Stomach (tissue), 9 donors: Measurements from ENCODE around the gene PDE8B. TPM values are rescaled to one million over a fixed set of nuclear protein-coding genes. Genes with fewer than 3 reads are reported as not detected.

Experiments used
- DNase-seq, 2 donors: peaks; one replicate each; pipeline versions ENCODE4 v3.0.0 to v3.0.0-alpha.2; 2013 to 2019
- H3K27ac ChIP-seq, 5 donors: fragments of 200-600 bp in 4 of 5; sonication (generic) in 4 of 5; one replicate each; pipeline ENCODE4 v1.5.1; 2013 to 2019; ENCODE audit warnings: mild to moderate bottlenecking in 1 of 5, moderate library complexity in 1 of 5
- H3K27me3 ChIP-seq, 3 donors: fragments of 200-600 bp; sonication (generic); one replicate each; pipeline ENCODE4 v1.5.1; 2017 to 2019; ENCODE audit warnings: mixed run types in 1 of 3
- H3K36me3 ChIP-seq, 4 donors: fragments of 200-600 bp; sonication (generic); 1 replicate in 3 of 4; 2 replicates in 1 of 4; pipeline ENCODE4 v1.5.1; 2016 to 2019
- H3K4me1 ChIP-seq, 4 donors: fragments of 200-600 bp; sonication (generic); one replicate each; pipeline ENCODE4 v1.5.1; 2016 to 2019
- H3K4me3 ChIP-seq, 4 donors: fragments of 200-600 bp; sonication (generic) in 3 of 4; one replicate each; pipeline ENCODE4 v1.5.1; 2016 to 2019; ENCODE audit warnings: mild to moderate bottlenecking in 1 of 4
- H3K9me3 ChIP-seq, 4 donors: fragments of 200-600 bp; sonication (generic); one replicate each; pipeline ENCODE4 v1.5.1; 2016 to 2019
- CTCF ChIP-seq, 7 experiments: fragments of 450-650 bp in 4 of 7; fragments of 200-600 bp in 3 of 7; sonication (generic) in 3 of 7; IDR thresholded peaks; one replicate each; pipeline ENCODE4 v1.5.1; 2016 to 2019; ENCODE audit warnings: antibody characterized with exemption in 7 of 7, control low read depth in 2 of 7, mild to moderate bottlenecking in 1 of 7
- EP300 ChIP-seq: sonication (generic); formaldehyde crosslinking; IDR thresholded peaks from one replicate; pipeline ENCODE4 v1.6.1; 2017; ENCODE audit warnings: antibody characterized with exemption
- POLR2A ChIP-seq, 4 donors: fragments of 450-650 bp; IDR thresholded peaks; one replicate each; pipeline ENCODE4 v1.6.1; 2016; ENCODE audit warnings: antibody characterized with exemption in 4 of 4, control low read depth in 2 of 4, mild to moderate bottlenecking in 1 of 4, moderate library complexity in 1 of 4
- POLR2AphosphoS5 ChIP-seq, 3 donors: sonication (generic); formaldehyde crosslinking; IDR thresholded peaks; one replicate each; pipeline ENCODE4 v1.6.1; 2016; ENCODE audit warnings: antibody characterized with exemption in 3 of 3
- WGBS, 5 donors: extraction: QIAGEN DNeasy Blood & Tissue Kit in 3 of 5; methylation state at CpG; one replicate each; pipeline versions ENCODE4 v1.1.5 to v1.1.7; 2013 to 2018; 5-methylcytosine and 5-hydroxymethylcytosine counted together
- intact Hi-C: fragments of 100-400 bp; cut with DNase I; formaldehyde crosslinking; loops from one replicate; pipeline ENCODE4 v1.15.1; 2023; ENCODE audit warnings: low total_unique reads
- polyA plus RNA-seq, 3 donors: library from polyadenylated mRNA; stranded (reverse); fragments of 200-250 nt; gene quantifications; one replicate each; pipeline ENCODE4 v1.2.3, GENCODE V29; 2013
- total RNA-seq, 5 donors: library from RNA; depleted of rRNA; stranded (reverse); fragments of >200 nt; gene quantifications; one replicate each; pipeline versions ENCODE4 v1.1.0 to v1.2.3, GENCODE V29; 2014 to 2016
- donor health status: healthy with polysubstance abuse.
- donor health status: Bipolar disorder and iron deficiency.
- donor health status: healthy.

Gene PDE8B
- total and polyA plus RNA-seq, 8 donors, result 0.56 to 243 (median 3.5) TPM; not detected in 1

DNA sequence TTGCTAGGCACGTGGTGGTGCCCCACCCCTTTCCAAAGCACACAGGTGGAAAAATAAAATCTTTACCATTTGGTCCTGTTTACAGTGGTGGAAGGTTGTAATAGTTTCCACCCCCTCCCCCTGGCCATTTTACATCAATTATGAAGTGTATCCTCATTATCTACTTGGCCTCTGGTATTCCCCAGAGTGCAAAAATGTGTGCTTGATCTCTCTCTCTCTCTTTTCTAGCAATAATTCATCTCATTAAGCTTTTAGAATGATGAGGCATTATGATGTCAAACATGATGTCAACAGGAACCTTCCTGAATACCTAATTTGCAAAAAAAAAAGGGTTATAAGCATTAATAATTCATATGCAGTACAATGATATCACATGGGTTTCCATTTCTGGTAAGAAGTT is 3.1 kb downstream of the PDE8B start:
- intact Hi-C loops, result no loop called here
- DNase-seq, result no peak
- H3K27ac ChIP-seq, result no peak overlapping the region
- H3K4me3 ChIP-seq, result no peak overlapping the region
- TF ChIP-seq POLR2A (IDR thresholded peaks at IDR 0.05), result no peak
- TF ChIP-seq CTCF (IDR thresholded peaks at IDR 0.05), result no peak
- peaks cover 6 to 36% (median 16%) of the 10 kb centered on the region in 4 donors for H3K4me1 ChIP-seq
- H3K9me3 ChIP-seq, result no peaks in the 10 kb centered on the region
- H3K27me3 ChIP-seq, result peaks cover 0 to 38% (median 17%) of the 10 kb centered on the region in 3 donors
- H3K36me3 ChIP-seq, result no peaks in the 10 kb centered on the region
- 25 to 48% (median 41%) methylated on average over 1 of the region's 1 CpG for WGBS, 5 donors

DNA sequence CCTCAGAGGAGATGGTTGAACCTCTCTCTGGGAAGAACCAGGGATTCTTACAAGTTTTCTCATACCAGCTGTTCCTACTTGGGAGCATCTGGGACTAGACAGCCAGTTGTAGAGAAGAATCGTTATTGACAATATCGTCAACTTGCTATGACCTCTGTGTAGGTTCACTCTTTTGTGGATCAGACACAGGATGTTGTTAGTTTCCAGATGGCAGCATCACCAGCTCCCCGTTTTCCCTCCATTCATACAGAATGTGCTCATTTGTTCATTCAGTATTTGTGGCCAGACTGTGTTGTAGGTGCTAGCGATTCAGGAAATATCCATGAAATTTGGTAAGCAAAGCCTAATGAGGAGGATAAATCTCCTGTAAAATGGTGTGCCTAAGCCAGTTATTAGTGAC is 3.7 kb downstream of the PDE8B start:
- no peak for DNase-seq
- Histone ChIP-seq H3K27ac (no peak overlapping the region), H3K9me3 (no peaks in the 10 kb centered on the region), H3K4me3 (no peak overlapping the region), H3K27me3 (peaks cover 0 to 38% (median 17%) of the 10 kb centered on the region in 3 donors), H3K4me1 (peaks cover 6 to 36% (median 16%) of the 10 kb centered on the region in 4 donors), H3K36me3 (no peaks in the 10 kb centered on the region)
- WGBS, 5 donors, result 76 to 88% (median 79%) methylated on average over 4 of the region's 4 CpGs
- no peak for TF ChIP-seq EP300
- no peak for TF ChIP-seq POLR2A (IDR thresholded peaks at IDR 0.05)
- no peak for TF ChIP-seq CTCF (IDR thresholded peaks at IDR 0.05)
- TF ChIP-seq POLR2AphosphoS5 (IDR thresholded peaks at IDR 0.05), result no peak
- intact Hi-C loops, result no loop called here

DNA sequence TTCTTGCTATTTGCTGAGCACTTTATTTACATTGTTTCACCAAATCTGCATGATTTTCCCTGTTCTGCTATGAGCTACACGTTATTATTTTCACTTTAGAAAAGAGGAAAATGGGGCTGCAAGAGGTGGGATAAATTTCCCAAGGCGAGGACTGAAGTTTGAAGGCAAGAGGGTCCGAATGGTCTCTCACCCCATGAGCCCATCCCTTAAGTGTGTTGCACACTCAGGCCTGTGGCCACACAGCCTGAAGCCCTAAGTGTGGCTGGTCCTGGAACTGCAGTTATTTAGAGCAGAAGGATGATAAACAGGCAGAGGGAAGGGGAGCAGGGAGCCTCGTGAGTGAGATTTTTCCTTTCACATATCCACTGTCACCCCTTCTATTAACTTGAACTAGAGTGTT is 7.8 kb downstream of the PDE8B start:
- 63 to 75% (median 71%) methylated on average over 4 of the region's 4 CpGs for WGBS, 5 donors
- Histone ChIP-seq H3K4me1 (peaks cover 0 to 8% (median 2%) of the 10 kb centered on the region in 4 donors), H3K9me3 (no peaks in the 10 kb centered on the region), H3K4me3 (no peak overlapping the region), H3K27ac (no peak overlapping the region), H3K27me3 (peaks cover 0 to 5% (median 0%) of the 10 kb centered on the region in 3 donors), H3K36me3 (no peaks in the 10 kb centered on the region)
- DNase-seq, result no peak
- intact Hi-C loops, result no loop called here
- TF ChIP-seq EP300, result no peak
- TF ChIP-seq POLR2AphosphoS5 (IDR thresholded peaks at IDR 0.05), result no peak
- no peak for TF ChIP-seq POLR2A (IDR thresholded peaks at IDR 0.05)
- peak in 1 of 7 experiments; percentile 10 for TF ChIP-seq CTCF (IDR thresholded peaks at IDR 0.05)

DNA sequence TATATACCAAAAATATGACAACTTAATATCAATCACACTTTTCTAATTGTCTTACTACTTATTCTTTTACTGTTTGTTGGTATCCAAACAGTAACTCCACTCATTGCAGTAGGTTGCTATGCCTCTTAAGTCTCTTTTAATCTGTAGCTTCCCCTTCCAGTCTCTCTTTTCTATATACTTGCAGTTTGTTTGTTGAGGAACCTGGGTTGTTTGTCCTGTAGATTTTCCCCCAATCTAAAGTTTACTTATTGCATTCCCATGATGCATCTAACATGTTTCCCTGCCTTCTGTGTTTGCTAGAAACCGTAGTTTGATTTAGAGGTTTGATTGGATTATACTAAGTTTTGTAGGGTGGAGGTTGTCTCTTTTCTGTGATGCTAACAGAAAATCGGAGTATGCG is 10.6 kb downstream of the PDE8B start:
- Histone ChIP-seq H3K4me1 (peaks cover 0 to 11% (median 0%) of the 10 kb centered on the region in 4 donors), H3K9me3 (no peaks in the 10 kb centered on the region), H3K27me3 (no peaks in the 10 kb centered on the region), H3K27ac (no peak overlapping the region), H3K36me3 (no peaks in the 10 kb centered on the region), H3K4me3 (no peak overlapping the region)
- 75 to 86% (median 82%) methylated on average over 3 of the region's 3 CpGs for WGBS, 5 donors
- intact Hi-C loops, result no loop called here
- TF ChIP-seq CTCF (IDR thresholded peaks at IDR 0.05) (no peak), POLR2A (IDR thresholded peaks at IDR 0.05) (no peak), EP300 (no peak), POLR2AphosphoS5 (IDR thresholded peaks at IDR 0.05) (no peak)
- no peak for DNase-seq
